ENCODE data around the gene SAMSN1.

- no peak for TF ChIP-seq CTCF (IDR thresholded peaks at IDR 0.05)
- TF ChIP-seq POLR2A (IDR thresholded peaks at IDR 0.05), result no peak
- no peak for TF ChIP-seq EP300 (IDR thresholded peaks at IDR 0.05)
These were observed 4.0 kb upstream of the SAMSN1 start for GRCh38 chr21:14550135-14550534.
